ENCODE data around the gene CEP131.

DNA sequence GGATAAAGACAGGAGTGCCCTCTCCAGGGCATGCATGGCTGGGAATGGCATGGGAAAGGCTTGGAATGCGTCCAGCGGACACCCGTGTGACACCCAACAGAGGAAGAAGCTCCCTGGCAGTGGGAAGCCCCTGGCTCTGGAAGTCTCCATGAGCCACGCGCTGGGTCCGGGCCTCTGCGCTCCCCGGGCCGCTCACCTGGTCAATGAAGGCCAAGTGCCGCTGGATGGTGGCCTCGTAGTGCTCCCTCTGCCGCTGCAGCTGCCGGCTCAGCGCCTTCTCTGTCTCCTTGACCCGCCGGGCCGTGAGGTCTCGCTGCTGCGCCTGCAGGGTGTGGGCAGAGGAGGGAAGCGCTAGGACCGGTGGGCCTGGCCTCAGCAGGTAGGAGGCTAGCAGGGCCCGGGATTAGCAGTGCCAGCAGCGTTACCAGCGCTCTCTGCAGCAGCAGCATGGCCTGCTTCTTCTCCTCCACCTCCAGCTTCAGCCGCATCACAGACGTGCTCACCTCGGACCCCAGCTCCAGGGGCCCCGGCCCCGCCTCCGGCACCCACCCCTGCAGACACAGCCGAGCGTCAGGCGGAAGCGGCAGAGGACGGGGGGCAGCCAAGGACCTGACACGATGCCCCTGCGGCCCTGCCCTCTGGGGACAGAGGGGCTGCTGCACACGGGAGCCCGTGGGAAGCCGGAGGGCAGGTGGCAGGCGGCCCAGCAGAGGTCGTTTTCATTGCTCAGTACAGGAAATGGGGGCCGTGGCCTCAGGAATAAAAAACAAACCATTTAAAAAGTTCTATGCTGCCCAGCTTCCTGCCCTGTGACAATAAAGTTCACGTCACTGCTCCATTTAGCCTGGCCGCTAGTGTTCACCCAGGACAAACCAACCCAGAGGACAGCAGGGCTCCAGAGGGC is 26.0 kb downstream of the CEP131 start:
- TF ChIP-seq POU2F2 (IDR thresholded peaks at IDR 0.05; ENCODE audit: low read depth, low read length), result no peak
- no peak for TF ChIP-seq POLR2A (IDR thresholded peaks at IDR 0.05; ENCODE audit: low read depth, low read length)
- no peak for TF ChIP-seq TAF1 (IDR thresholded peaks at IDR 0.05; ENCODE audit: low read depth, low read length)
- TF ChIP-seq POLR2AphosphoS5 (IDR thresholded peaks at IDR 0.05; ENCODE audit: low read depth, low read length), result no peak
- no peak for TF ChIP-seq SPI1 (IDR thresholded peaks at IDR 0.05; ENCODE audit: low read depth, low read length)

Measured in GM12891 (cell line).